Panc1 (cell line): Measurements from ENCODE around the gene RAD21L1. TPM values are rescaled to one million over a fixed set of nuclear protein-coding genes. Genes with fewer than 3 reads are reported as not detected.

Source experiments
- ATAC-seq: fragments of 200-7000 bp; cut with Tn5 transposase; 2 replicates; pipeline ENCODE4 v1.9.1; 2020; ENCODE audit warnings: mild to moderate bottlenecking, moderate library complexity
- BruUV-seq: library from RNA; stranded (reverse); fragments of 400-500 nt; replicated peaks from 2 replicates; lab custom pipeline; 2021; lab: Mats Ljungman, UMichigan
- CTCF ChIA-PET: fragments of 300-600 bp; sonication (Branson Sonifier 250); formaldehyde crosslinking; loops from one replicate; lab custom pipeline; 2022; ENCODE audit warnings: antibody characterized with exemption; lab: Charles Lee
- POLR2A ChIA-PET: fragments of 300-600 bp; sonication (Branson Sonifier 250); formaldehyde crosslinking; loops from one replicate; lab custom pipeline; 2022; ENCODE audit warnings: antibody characterized with exemption; lab: Charles Lee
- DNase-seq: peaks from one replicate; pipeline ENCODE4 v3.0.0-alpha.2; 2010; ENCODE audit warnings: low read depth, low spot score
- H3K27ac ChIP-seq: 2 replicates; pipeline ENCODE4 v1.5.1; 2011; ENCODE audit warnings: mild to moderate bottlenecking, low read length, inconsistent platforms
- H3K27me3 ChIP-seq: fragments of 200-500 bp; sonication (Bioruptor generic); 2 replicates; pipeline ENCODE4 v1.6.0; 2014; ENCODE audit warnings: low read length, inconsistent platforms; ENCODE audit not compliant: control insufficient read depth, insufficient read depth
- H3K36me3 ChIP-seq: fragments of 200-500 bp; sonication (Bioruptor generic); 2 replicates; pipeline ENCODE4 v1.5.1; 2014; ENCODE audit warnings: inconsistent platforms, mild to moderate bottlenecking, low read length, moderate library complexity; ENCODE audit not compliant: control insufficient read depth, insufficient read depth
- H3K4me1 ChIP-seq: 2 replicates; pipeline ENCODE4 v1.5.1; 2011; ENCODE audit warnings: inconsistent platforms, mild to moderate bottlenecking, low read length, moderate library complexity; ENCODE audit not compliant: control insufficient read depth, insufficient read depth
- H3K4me3 ChIP-seq, 2 experiments: 2 replicates each; pipeline ENCODE4 v1.5.1; 2011 to 2012; ENCODE audit warnings: low read depth in 2 of 2, low read length in 2 of 2, mild to moderate bottlenecking in 2 of 2, inconsistent platforms in 1 of 2, moderate library complexity in 1 of 2
- H3K9me3 ChIP-seq: fragments of 200-500 bp; sonication (Bioruptor generic); 2 replicates; pipeline ENCODE4 v1.5.1; 2014; ENCODE audit warnings: low read depth, mild to moderate bottlenecking, inconsistent platforms, low read length, moderate library complexity; ENCODE audit not compliant: control insufficient read depth, insufficient read depth
- CTCF ChIP-seq: fragments of 450-650 bp; IDR thresholded peaks from 2 replicates; pipeline ENCODE4 v1.5.1; 2017; ENCODE audit warnings: mild to moderate bottlenecking
- POLR2AphosphoS5 ChIP-seq: IDR thresholded peaks from 2 replicates; pipeline ENCODE4 v1.6.1; 2012; ENCODE audit warnings: mild to moderate bottlenecking, low read depth, low read length, moderate library complexity
- SIN3A ChIP-seq: IDR thresholded peaks from 2 replicates; pipeline ENCODE4 v1.6.1; 2012; ENCODE audit warnings: low read depth, mild to moderate bottlenecking, low read length, moderate library complexity, borderline replicate concordance; ENCODE audit not compliant: insufficient read depth
- TCF7L2 ChIP-seq: IDR thresholded peaks from 2 replicates; pipeline ENCODE4 v1.6.1; 2011; ENCODE audit warnings: mild to moderate bottlenecking, low read depth, low read length, inconsistent platforms
- in situ Hi-C: cut with HindIII; loops from 2 replicates; pipeline ENCODE4 v1.10.0; 2016; ENCODE audit warnings: low sequenced_read_pairs, low pct_unique_long_range_greater_than_20kb
- intact Hi-C: fragments of 100-400 bp; cut with micrococcal nuclease; formaldehyde crosslinking; loops from one replicate; pipeline ENCODE4 v1.10.0; 2022; ENCODE audit not compliant: unreplicated experiment
- total RNA-seq: library from RNA; stranded (reverse); gene quantifications from one replicate; pipeline ENCODE4 v1.2.1, GENCODE V29; 2021; ENCODE audit not compliant: unreplicated experiment
- TF ChIP-seq, protein P1 (sequence below), 2 experiments: IDR thresholded peaks; 2 replicates each; pipeline ENCODE4 v1.6.1; 2011 to 2012; ENCODE audit warnings: low read depth in 2 of 2, control low read depth in 1 of 2, low read length in 1 of 2, mild to moderate bottlenecking in 1 of 2, moderate library complexity in 1 of 2; ENCODE audit not compliant: insufficient read depth in 1 of 2

The RAD21L1 gene
- total RNA-seq, 1 experiment from 2014 or later: 1.0 TPM

DNA sequence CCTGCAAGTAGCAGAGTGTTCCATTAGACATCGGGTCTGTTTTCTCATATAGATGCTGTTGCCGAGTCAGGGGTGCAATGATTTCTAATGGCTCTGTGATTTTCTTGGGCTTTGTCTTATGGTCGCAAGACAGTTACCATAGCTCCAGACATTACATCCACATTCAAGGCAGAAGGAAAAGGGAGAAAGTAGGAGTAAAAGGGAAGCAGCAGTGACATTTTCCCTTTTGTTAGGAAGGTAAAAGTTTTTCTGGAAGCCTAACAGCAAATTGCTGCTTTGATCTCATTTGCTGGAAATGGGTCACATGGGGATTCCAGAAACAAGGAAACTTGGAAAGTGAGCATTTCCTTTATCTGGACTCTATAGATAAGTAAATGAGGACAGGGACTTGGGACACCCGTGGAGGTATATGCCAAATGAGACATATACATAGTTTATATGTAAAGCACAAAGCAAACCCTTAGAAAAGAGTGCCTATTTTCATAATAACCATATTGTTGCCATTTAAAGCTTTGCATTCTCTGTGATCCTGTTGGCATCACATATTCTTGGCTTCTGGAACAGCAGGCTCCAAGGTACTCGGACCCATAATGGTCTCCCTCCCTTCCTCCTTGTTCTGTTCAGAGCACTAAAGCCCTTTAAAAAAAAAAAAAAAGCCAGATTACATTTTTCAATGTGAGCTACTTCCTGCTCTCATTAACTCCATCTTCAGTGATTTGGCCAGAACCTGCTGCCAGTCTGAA, 22.9 kb upstream of the RAD21L1 start, which contains the start of gene C20orf202:
C20orf202 (plus strand) TSS at position 693 of the 743 bp plus-strand sequence. CDS start 132 bp downstream, outside the sequence.
- H3K27me3 ChIP-seq: peaks cover 3% of the 10 kb centered on the region; the same call in 1 of the 2 replicates
- intact Hi-C loops: no loop called here
- DNase-seq: no peak
- no peaks in the 10 kb centered on the region for H3K4me1 ChIP-seq
- ATAC-seq: no peak
- in situ Hi-C loops: no loop called here
- H3K4me3 ChIP-seq: no peak within 1 kb of the TSS
- no peaks in the 10 kb centered on the region for H3K9me3 ChIP-seq
- ChIA-PET POLR2A (no interaction called here), CTCF (no interaction called here)
- H3K27ac ChIP-seq: no peak within 1 kb of the TSS
- BruUV-seq: no TSS peak
- TF ChIP-seq SIN3A (no peak), CTCF (no peak), TCF7L2 (no peak), POLR2AphosphoS5 (no peak)
- TF ChIP-seq, protein P1, sequence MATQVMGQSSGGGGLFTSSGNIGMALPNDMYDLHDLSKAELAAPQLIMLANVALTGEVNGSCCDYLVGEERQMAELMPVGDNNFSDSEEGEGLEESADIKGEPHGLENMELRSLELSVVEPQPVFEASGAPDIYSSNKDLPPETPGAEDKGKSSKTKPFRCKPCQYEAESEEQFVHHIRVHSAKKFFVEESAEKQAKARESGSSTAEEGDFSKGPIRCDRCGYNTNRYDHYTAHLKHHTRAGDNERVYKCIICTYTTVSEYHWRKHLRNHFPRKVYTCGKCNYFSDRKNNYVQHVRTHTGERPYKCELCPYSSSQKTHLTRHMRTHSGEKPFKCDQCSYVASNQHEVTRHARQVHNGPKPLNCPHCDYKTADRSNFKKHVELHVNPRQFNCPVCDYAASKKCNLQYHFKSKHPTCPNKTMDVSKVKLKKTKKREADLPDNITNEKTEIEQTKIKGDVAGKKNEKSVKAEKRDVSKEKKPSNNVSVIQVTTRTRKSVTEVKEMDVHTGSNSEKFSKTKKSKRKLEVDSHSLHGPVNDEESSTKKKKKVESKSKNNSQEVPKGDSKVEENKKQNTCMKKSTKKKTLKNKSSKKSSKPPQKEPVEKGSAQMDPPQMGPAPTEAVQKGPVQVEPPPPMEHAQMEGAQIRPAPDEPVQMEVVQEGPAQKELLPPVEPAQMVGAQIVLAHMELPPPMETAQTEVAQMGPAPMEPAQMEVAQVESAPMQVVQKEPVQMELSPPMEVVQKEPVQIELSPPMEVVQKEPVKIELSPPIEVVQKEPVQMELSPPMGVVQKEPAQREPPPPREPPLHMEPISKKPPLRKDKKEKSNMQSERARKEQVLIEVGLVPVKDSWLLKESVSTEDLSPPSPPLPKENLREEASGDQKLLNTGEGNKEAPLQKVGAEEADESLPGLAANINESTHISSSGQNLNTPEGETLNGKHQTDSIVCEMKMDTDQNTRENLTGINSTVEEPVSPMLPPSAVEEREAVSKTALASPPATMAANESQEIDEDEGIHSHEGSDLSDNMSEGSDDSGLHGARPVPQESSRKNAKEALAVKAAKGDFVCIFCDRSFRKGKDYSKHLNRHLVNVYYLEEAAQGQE (IDR thresholded peaks at IDR 0.05; ENCODE audit: insufficient read depth in 1 of 2, low read depth in 2 of 2, low read length in 1 of 2): no peak
- H3K36me3 ChIP-seq: no peaks in the 10 kb centered on the region

- CTCF ChIA-PET: no interaction called here
- ATAC-seq: no peak
- no peak for DNase-seq
- Histone ChIP-seq H3K9me3 (no peaks in the 10 kb centered on the region), H3K27me3 (peaks cover 3% of the 10 kb centered on the region; the same call in 1 of the 2 replicates), H3K4me3 (no peak overlapping the region), H3K27ac (no peak overlapping the region), H3K36me3 (no peaks in the 10 kb centered on the region), H3K4me1 (no peaks in the 10 kb centered on the region)
- intact Hi-C loops (no loop called here), in situ Hi-C loops (no loop called here)
- TF ChIP-seq, protein P1 (IDR thresholded peaks at IDR 0.05; ENCODE audit: insufficient read depth in 1 of 2, low read depth in 2 of 2, low read length in 1 of 2): no peak
- TF ChIP-seq POLR2AphosphoS5: no peak
- TF ChIP-seq TCF7L2: no peak
- TF ChIP-seq SIN3A: no peak
- no peak for TF ChIP-seq CTCF
- no TSS peak for BruUV-seq
- POLR2A ChIA-PET: interaction anchor here (0.6 kb wide), 1 partner anchor 430 kb away, joined by 3 read pairs; no protein-coding TSS in a partner anchor
Measured at GRCh38 chr20:1203630-1204029, 22.2 kb upstream of the RAD21L1 start.
